CD4-positive, alpha-beta T cell treated with Interleukin-15 for 1 hour (primary cell): Measurements from ENCODE around the gene CACNA1E.

Experiments
- DNase-seq: peaks from one replicate; pipeline ENCODE4 v3.0.0-alpha.2; 2020

CACNA1E gene

DNA sequence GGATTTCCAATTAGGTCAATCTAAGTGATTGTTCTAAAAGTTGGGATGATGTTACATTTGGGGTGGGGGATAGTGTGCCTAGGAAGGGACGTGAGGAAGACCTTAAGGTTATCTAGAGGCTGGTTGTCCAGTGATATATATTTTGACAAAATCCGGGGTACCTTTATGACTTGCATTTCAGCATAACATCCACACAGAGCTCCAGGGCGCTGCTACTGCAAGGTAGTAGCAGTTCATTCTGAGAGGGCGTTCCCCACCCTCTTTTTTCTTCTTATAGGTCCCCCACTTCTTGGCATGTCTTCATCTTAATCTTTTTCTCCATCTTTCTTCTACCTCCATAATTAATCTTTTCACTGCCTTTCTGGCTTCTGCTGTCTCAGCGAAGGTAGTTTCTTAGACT lies 161.9 kb downstream of the CACNA1E start:
- no peak for DNase-seq

DNA sequence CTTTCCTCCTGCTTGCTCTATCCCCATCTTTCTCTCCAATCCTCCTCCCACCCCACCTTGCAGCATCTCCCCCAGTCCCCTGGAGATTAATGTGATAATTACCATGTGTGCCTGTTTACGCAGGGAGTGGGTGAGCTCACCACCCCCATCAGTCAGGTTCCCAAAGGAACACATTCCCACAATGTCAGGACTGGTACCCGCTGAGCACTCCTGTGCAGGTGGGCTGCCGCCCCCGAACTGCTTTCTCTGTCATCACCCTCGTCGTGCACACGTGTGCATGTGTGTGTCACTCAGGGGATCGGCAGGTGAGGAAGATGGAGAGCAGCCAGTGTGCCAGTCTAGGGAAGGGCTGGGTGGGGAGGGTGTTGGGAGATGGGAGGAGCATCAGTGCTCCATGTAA lies 163.4 kb downstream of the CACNA1E start:
- DNase-seq, result no peak

DNA sequence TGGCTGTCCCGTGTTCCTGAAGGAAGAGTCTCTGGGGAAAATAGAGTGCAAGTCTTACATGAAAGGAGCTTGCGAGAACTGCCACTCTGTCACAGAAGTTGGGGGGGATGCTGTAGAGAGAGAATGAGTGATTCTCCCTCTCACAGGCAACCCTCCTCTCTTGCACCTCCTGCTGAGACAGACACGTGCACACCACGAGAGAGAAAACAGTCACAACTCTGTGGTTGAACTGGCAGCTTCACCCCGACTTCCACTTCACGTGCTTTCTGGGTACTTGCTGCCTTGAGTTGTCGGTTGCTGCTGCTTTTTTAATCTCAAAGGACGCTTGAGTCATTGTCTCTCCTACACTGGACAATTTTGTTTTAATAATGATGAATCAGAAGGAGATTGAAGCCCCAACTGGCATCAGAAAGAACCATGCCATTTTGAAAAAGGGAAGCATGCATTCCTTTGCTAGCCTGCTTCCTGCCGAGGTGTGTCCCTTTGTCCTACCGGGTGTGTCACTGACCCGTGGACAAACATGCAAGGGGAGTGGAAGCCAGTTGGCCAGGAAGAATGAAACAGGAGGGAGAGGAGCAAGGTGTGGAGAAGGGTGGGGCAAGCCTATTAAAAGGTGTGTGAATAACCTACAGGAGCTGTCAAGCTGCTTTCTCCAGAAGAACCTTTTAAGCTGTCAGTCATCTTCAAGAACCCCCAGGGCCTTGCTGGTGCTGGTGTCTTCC lies 164.2 kb downstream of the CACNA1E start:
- no peak for DNase-seq

DNA sequence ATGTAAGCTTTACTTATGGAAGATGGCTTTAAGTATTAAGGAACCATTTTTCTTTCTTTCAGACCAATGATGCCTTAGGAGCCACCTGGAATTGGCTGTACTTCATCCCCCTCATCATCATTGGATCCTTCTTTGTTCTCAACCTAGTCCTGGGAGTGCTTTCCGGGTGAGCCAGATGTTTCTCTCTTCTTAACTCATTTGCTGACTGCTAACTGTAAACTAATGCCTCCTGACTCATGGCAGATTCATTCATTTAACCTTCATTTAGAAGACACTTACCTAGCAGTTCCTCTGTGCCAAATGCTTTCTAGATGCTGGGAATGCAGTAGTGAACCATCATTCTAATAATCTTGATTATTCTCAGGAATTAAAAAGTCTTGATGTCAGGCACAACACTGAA lies 168.0 kb downstream of the CACNA1E start:
- DNase-seq, result no peak

- DNase-seq, result no peak
Measured at GRCh38 chr1:181655756-181656155, 172.4 kb downstream of the CACNA1E start.

DNA sequence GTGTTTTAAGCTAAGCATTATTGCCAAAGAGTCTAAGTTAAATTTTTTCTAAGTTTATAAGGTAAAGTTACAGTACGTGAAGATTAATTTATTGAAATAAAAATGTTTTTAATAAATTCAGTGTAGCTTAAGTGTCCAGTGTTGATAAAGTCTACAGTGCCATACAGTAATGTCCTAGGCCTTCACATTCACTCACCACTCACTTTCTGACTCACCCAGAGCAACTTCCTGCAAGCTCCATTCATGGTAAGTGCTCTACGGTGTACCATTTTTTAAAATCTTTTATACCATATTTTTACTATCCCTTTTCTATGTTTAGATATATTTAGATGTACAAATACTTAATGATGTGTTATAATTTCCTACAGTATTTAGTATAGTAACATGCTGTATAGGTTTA lies 173.2 kb downstream of the CACNA1E start:
- no peak for DNase-seq

DNA sequence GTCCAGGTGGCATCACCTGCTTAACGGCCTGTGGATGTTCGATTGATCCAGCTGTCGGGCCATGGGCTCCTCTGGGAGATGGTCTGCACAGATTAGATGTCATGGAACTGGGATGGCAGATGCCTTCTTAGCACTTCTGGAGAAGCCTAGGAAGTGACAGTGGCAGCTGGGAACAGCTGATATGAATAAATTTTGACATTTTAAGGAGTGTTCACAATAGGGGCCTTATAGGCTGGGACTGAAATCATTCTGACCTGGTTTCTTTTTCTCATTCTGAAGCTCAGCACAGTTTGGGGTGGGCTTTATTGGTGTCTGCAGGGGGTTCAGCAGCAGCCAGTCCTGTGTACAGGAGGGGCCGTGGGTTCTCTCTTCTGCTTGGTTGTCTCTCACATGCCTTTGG lies 175.3 kb downstream of the CACNA1E start:
- DNase-seq, result no peak

GRCh38 chr1:181659321-181659957 lies 176.1 kb downstream of the CACNA1E start:
- no peak for DNase-seq

GRCh38 chr1:181660621-181661020 lies 177.3 kb downstream of the CACNA1E start:
- DNase-seq, result no peak

GRCh38 chr1:181661569-181661968 lies 178.3 kb downstream of the CACNA1E start:
- no peak for DNase-seq

DNA sequence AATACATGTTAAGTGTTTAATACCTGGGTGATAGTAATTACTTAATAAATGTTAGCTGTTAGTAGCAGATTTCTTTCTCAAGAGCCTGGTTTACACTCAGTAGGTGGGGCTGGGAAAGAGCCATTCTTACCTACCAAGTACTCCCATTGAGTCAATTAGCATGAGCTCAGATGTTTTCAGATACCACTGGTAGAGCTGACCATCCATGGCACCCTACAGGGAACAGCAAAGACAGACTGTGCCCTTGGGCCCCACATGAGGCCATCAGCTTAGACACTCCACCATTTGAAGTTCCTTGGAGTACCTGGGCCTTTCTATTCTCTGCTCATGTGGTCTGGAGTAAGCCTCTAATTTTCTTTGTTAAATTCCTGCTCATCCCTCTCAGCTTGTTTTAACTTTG lies 179.3 kb downstream of the CACNA1E start:
- no peak for DNase-seq

DNA sequence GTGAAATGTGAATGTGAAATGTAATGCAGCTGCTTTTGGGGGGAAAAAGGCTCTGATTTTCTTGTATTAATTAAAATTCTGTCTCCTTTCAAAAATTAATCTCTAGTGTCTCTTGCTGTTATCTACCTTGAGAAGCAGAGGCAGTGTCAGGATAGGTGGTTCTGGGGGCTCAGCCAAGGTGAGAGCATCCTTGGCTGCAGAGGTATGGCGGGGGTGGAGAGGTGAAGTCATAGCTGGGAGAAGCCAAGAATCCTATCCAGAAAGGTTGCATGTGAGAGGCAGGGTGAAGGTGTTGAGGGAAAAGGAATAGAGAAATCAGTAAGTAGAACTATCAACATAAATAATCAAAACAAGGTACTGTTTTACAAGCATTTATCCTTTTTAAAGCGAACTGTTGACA lies 181.2 kb downstream of the CACNA1E start:
- no peak for DNase-seq

DNA sequence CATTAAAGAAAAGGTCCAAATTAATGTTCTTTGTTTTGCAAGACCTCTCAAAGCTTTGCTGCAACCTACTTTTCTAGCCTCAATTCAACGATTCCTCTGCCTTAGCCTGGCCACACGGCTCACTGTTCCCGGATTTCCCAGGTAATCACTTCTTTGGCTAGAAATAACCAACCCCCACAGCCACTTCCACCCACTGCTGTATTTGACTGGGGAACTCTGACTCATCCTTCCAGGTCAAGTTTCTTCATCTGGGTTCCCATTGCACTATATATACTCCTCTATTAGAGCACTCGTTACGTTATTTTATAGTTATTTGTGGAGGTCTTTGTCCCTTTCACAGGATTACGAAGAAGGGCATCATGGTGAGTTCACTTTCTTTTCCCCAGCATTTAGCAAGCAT lies 185.9 kb downstream of the CACNA1E start:
- no peak for DNase-seq

GRCh38 chr1:181674617-181675016 lies 191.3 kb downstream of the CACNA1E start:
- DNase-seq, result no peak

GRCh38 chr1:181675091-181675917 lies 192.0 kb downstream of the CACNA1E start:
- DNase-seq, result no peak

GRCh38 chr1:181675918-181676190 lies 192.5 kb downstream of the CACNA1E start:
- DNase-seq, result no peak

- DNase-seq, result no peak
Measured at GRCh38 chr1:181676269-181676668, 193.0 kb downstream of the CACNA1E start.

DNA sequence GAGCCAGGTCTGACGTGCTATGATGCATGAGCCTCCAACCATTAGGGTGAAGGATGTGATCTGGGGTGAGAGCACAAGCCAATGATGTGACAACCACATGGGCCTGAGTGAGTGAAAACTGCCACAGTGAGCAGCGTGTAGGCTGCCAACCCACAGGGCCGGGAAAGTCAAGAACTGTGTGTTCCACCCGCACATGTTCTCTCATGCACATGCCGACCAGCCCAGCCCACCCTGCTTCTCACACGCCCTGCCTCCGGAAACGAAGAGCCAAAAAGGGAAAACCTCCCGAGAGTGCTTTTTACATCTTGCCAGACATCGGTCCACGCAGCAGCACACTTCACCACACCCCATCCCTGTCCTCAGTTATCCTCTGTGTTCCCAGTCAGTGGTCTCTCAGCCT lies 197.0 kb downstream of the CACNA1E start:
- no peak for DNase-seq

GRCh38 chr1:181680871-181681270 lies 197.6 kb downstream of the CACNA1E start:
- no peak for DNase-seq

DNA sequence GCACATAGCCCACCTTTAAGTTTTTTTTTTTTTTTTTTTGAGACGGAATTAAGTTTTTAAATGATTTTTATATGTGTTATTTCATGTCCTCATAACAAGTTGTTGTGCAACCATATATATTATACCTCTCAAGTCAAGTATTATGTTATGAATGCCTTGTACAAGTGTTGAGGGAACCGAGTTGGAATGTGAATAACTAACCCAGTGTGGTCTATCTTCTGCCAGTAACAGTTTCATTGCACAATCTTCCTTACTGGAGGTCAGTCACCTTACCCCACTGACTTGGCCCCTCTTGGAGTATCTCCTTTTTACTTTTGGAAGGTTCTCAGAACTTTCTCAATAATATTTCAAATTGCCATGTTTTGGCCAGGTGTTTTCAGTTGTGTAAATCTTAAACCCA lies 201.9 kb downstream of the CACNA1E start:
- no peak for DNase-seq

DNA sequence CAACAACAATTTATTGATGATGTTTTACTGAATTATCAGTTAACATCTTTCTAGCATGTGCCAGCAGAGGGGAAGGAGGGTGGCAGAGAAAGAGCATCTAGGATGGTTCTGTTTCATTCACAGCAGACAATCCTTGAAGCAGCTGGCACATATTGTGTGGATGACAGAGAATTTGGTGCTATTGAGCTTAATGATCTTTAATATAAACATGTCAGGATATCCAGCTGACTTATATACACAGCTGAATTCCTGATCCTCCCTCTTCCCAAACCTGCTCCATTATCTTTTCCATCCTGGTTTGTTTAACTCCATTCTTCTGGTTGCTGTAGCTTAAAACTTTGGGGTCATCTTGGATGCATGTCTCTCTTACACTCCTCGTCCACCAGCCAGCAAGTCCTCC lies 218.6 kb downstream of the CACNA1E start:
- DNase-seq, result no peak

GRCh38 chr1:181704546-181704945 lies 221.2 kb downstream of the CACNA1E start:
- no peak for DNase-seq

GRCh38 chr1:181711820-181712219 lies 228.5 kb downstream of the CACNA1E start:
- no peak for DNase-seq

- no peak for DNase-seq
Measured at GRCh38 chr1:181712711-181713110, 229.4 kb downstream of the CACNA1E start.
